Body of pancreas (tissue), 4 donors: ENCODE results near the gene GSTK1.

Experiments
- CTCF ChIP-seq, 7 experiments: fragments of 450-650 bp in 4 of 7; fragments of 200-600 bp in 3 of 7; sonication (generic) in 3 of 7; IDR thresholded peaks; one replicate each; pipeline ENCODE4 v1.5.1; 2016 to 2019; ENCODE audit warnings: antibody characterized with exemption in 7 of 7
- POLR2A ChIP-seq, 3 donors: fragments of 450-650 bp; IDR thresholded peaks; one replicate each; pipeline ENCODE4 v1.6.1; 2016; ENCODE audit warnings: antibody characterized with exemption in 3 of 3, mild to moderate bottlenecking in 2 of 3

DNA sequence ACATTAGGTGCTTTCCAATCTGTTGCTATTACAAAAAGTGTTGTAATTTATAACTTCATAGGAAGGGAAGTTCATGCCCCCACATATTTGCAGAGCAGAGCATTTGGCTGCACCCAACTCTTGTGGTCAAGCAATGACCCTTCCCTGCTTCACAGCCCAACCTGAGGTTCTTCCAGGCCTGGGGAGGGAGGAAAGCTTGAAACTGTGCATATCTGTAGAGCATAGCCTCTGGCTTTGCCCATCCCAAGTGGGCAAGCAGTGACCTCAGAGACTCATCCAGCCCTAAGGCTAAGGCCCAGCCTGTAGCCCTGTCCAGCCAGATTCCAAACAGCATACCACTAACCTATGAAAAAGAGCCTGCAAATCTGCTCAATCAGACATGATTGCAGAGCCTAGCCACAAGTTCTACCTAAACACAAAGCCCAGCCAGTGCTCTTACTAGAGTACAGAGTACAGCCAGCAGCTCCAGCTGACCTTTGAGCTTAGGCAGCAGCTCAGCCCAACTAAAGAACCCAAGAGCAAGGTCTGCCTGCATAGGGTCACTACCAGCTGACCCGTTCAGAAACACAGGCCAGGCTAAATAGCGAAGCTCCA, 14.4 kb upstream of the GSTK1 start:
- no peak for TF ChIP-seq CTCF (IDR thresholded peaks at IDR 0.05)
- no peak for TF ChIP-seq POLR2A (IDR thresholded peaks at IDR 0.05)
